SKM-1 treated with dmso at 0.1 percent for 144 hours (cell line): ENCODE data around the gene TMCO5A.
A peak's percentile ranks its signal among the peaks of the same experiment; 100 is the strongest.
"Not testable (repeated sequence)": the region's sequence is repeated elsewhere in the genome, so short reads cannot be mapped to it uniquely, and the experiment has no call there.

ENCODE experiments used
- DNase-seq: peaks from one replicate; lab custom pipeline; 2025; ENCODE audit not compliant: unreplicated experiment; lab: John Stamatoyannopoulos, UW

TMCO5A gene

GRCh38 chr15:37934340-37934739 lies at the start of gene TMCO5A:
TMCO5A (plus strand) TSS chr15:37934640; CDS start chr15:37936324, 1,684 bp downstream.
- DNase-seq = no peak

GRCh38 chr15:37885651-37886050 lies 48.8 kb upstream of the TMCO5A start:
- no peak for DNase-seq

GRCh38 chr15:37888356-37888755 lies 46.1 kb upstream of the TMCO5A start:
- no peak for DNase-seq

GRCh38 chr15:37891766-37892368 lies 42.6 kb upstream of the TMCO5A start:
- peak; percentile 48 for DNase-seq

- no peak for DNase-seq
Measured at GRCh38 chr15:37893309-37893708, 41.1 kb upstream of the TMCO5A start.

- no peak for DNase-seq
Measured at GRCh38 chr15:37898362-37898761, 36.1 kb upstream of the TMCO5A start.

GRCh38 chr15:37900326-37901221 lies 33.9 kb upstream of the TMCO5A start:
- no peak for DNase-seq

- no peak for DNase-seq
Measured at GRCh38 chr15:37902126-37902525, 32.3 kb upstream of the TMCO5A start.

- DNase-seq = no peak
Measured at GRCh38 chr15:37903919-37904625, 30.4 kb upstream of the TMCO5A start.

- no peak for DNase-seq
Measured at GRCh38 chr15:37907136-37907535, 27.3 kb upstream of the TMCO5A start.

- no peak for DNase-seq
Measured at GRCh38 chr15:37921527-37922385, 12.7 kb upstream of the TMCO5A start.

- no peak for DNase-seq
Measured at GRCh38 chr15:37926136-37926535, 8.3 kb upstream of the TMCO5A start.

- DNase-seq = no peak
Measured at GRCh38 chr15:37929238-37929637, 5.2 kb upstream of the TMCO5A start.

- DNase-seq = no peak
Measured at GRCh38 chr15:37931321-37931720, 3.1 kb upstream of the TMCO5A start.

- DNase-seq = no peak
Measured at GRCh38 chr15:37931868-37932267, 2.6 kb upstream of the TMCO5A start.

- no peak for DNase-seq
Measured at GRCh38 chr15:37932549-37932948, 1.9 kb upstream of the TMCO5A start.

- DNase-seq = no peak
Measured at GRCh38 chr15:37933666-37934065, 774 bp upstream of the TMCO5A start.

GRCh38 chr15:37940876-37941275 lies 6.4 kb downstream of the TMCO5A start:
- no peak for DNase-seq

GRCh38 chr15:37941779-37942178 lies 7.3 kb downstream of the TMCO5A start:
- DNase-seq = no peak

GRCh38 chr15:37951999-37952398 lies 17.6 kb downstream of the TMCO5A start:
- DNase-seq = no peak

- not testable (repeated sequence) for DNase-seq
Measured at GRCh38 chr15:37960742-37961141, 26.3 kb downstream of the TMCO5A start.
